Measurements from ENCODE around the gene KIAA1210.

KIAA1210 gene

DNA sequence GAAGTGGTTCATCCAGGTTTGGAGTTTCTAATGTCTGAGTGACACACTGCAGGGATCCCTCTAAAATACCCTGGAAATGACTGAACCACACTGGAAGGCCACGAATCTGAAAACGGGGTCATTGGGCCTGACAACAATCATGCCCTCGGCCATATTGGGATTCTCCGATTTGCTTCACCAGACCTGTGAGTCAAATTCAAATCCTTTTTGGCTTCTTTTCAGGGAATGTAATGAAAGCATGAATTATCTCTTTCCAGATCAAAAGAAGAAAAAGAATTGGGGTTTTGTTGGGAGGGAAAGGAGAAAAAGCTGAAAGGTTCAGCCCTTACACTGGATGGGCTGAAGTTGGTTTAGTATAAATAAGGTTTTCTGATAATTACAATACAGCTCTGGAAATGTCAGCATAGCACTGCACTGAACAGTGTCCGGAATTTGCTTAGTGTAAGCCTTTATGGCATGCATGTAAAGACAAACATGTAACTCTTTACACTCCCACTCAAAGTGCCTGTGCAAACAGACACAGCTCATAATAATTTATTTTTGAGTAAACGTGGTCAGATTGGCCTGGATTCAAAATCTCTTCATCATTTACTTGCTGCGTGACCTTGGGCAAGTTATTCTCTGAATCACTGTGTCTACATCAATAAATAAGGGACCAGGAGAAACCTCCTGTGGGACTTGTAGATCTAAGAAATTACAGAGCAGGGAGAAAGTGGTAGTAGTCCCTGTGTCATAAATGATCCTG lies 33.4 kb downstream of the KIAA1210 start:
- DNase-seq (ENCODE audit: low read depth) = no peak

DNA sequence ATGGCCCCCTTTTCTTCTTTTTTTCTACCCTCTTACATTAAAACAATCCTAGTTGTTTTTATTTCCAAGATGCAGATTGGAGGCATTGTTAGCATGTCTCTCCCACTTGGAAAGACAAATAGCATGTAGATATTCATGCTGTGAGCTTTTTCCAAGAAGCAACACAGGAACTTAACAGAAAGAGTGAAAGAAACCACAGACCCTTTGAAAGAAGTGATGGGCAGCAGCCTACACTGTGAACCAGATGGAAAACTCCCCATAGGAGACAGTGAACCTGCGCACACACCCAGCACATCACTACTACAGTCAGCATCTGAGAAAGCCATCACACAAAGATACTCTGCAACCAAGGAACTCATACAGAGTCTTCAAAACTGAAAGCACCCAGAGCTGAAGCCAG lies 37.0 kb downstream of the KIAA1210 start:
- DNase-seq (ENCODE audit: low read depth) = no peak

DNA sequence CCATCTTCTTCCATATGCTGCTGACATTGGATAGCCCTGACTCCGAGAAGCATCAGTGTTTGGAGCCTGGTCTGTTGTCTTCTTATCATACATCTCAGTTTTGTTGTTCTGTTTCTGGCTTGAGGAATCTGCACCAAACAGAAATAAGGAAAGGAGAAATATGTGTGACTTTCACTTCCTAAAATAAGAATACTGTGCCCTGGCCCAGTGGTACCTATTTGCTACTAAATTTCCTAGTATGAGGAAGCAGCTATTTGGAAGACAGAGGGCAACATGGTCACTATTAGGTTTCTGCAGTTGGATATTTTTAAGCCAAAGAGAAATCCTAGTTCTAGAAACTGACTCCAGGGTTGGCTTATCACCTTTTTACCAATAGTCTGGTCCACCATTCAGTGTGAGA lies 38.0 kb downstream of the KIAA1210 start:
- DNase-seq (ENCODE audit: low read depth) = no peak

DNA sequence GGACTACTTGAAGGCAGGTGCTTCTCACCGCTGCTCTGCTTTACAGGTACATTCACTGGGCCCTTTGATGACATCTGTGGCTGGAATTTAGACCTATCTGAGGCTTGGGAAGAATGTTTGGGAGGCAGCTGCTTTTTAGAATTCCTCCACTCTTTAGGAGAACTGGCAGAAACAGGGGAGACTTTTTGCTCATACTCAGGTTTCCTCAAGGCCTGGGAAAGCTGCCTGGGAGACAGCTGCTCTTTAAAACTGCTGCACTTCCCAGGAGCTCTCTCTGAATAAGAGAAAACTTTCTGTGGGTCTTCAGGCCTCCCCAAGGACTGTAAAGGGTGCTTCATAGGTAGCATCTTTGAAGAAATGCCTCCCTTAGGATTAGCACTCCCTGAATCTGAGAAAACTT lies 40.5 kb downstream of the KIAA1210 start:
- DNase-seq (ENCODE audit: low read depth) = no peak

DNA sequence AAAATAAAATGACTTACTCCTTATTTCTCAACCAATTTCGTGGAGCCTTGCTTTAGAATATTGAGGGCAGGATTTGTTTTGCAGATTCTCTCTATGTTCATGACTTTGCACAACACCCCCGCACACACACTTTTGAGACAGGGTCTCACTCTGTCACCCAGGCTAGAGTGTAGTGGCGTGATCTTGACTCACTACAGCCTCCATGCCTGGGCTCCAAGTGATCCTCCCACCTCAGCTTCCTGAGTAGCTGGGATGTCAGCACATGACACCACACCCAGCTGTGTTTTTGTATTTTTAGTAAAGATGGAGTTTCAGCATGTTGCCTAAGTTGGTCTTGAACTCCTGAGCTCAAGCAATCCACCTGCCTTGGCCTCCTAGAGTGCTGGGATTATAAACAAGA lies 42.8 kb downstream of the KIAA1210 start:
- no peak for DNase-seq (ENCODE audit: low read depth)

DNA sequence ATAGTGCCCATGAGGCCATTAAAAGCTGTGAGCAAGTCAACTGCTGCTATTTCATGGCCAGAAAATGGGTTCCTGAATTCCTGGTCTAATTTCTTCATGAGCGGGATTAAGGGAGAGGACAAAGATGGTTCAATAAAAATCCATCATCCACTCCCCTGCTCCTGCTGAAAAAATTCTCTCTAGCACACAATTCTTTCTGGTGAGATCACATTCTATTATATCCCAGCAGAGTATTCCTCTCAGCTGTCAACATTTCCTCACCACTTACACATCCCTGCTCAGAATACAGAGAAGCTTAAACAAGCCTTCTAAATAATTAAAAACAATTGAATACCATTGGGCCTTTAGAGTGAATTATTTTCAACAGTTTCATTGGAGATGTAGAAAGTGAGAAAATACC lies 45.3 kb downstream of the KIAA1210 start:
- DNase-seq (ENCODE audit: low read depth) = no peak

DNA sequence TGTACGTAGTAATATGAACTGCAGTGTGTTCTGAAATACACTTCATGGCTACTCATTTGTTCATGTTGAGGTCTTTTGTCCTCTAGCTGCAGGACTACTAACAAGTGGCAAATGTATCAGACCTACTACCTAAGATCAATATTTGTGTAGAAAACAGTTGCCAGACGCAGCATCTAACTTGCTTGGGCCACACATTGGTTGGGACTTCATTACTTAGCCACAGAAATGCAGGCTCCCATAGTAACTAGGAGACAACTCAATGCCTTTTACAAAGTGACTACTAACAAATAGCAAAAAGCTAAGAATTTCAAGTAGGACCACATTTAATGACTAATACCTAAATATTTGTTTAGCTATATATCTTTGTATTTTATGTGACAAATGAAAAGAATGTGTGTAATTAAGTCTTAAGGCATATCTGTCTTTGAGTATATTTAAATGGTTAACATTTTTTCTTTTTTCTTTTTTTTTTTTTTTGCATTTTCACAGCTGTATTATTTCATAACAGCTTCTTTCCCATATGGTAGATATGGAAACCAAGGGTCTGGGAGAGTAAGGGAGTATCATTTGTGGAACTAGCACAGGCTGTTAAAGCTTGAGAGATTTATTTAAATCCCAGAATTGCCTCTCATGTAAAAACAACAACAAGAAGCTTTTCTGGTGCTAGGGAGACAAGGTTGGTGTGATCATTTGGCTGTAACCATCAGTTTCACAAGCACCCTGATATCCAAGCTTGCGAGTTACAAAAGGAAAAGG lies 52.2 kb downstream of the KIAA1210 start:
- DNase-seq (ENCODE audit: low read depth) = no peak

DNA sequence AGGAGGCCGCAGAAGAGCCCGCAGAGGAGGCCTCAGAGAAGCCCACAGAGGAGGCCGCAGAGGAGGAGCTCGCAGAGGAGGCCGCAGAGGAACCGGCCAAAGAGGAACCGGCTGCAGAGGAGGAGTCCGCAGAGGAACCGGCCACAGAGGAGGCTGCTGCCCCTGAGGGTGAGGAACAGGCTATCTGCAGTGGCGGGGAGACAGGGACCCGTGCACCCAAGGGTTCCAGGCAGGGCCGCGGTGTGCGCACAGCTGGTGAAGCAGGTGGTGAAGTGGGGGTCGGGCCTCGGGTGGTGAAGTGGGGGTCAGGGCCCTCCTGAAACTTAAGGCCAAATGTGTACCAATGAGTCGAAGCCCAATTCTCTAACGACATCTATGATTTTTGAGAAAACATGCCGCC lies 53.7 kb downstream of the KIAA1210 start:
- no peak for DNase-seq (ENCODE audit: low read depth)

DNA sequence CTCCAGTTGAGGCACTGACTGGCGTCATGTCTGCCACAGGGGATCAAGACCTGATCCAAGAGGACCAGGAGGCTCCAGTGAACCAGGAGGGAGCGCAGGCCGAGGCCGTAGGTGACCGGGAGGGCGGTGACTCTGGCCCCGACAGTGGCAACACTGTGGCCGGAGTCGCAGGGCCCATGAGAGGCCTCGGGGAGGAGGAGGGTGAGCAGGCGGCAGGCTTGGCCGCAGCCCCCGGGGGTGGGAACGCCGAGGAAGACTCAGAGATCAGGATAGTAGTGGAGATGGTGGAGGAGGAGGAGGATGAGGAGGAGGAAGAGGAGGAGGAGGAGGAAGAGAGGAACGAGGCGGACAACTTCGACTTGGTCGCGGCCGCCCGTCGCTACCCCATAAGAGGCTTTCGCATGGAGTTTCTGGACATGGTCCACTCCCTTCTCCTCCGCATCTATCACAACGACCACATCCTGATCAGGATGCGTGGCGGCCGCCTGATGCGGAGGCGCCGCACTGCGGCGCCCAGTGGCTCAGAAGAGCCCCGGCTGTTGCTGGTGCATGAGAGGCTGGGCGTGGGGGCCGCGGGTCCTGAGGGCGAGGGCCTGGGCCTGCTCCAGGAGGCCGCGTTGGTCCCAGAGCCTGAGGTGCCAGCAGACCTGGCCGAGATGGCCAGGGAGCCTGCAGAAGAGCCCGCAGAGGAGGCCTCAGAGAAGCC lies 54.3 kb downstream of the KIAA1210 start:
- DNase-seq (ENCODE audit: low read depth) = no peak

DNA sequence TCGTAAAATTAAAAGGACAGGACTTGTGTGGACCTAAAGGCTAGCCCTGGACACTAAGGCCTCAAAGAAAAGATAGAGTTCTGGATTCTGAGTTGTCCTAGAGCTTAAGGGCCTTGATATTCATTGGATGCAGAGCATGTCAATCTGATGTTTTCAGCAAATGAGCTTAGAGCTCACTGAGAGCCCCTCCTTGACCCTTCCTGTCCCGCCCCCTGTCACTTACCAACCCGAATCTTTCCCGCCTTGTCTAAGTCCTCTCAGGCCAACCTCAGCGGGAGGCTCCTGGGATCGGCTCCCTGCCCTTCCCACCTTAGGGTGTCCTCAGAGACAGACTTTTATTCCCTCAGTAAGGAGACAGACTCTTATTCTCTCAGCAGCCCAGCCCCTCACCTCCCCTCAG lies 54.9 kb downstream of the KIAA1210 start, which contains the start of gene CT47C1:
Gene CT47C1 (plus strand): TSS at position 250 of the 400 bp plus-strand sequence. CDS start 233 bp downstream, outside the sequence.
- no peak for DNase-seq (ENCODE audit: low read depth)

DNA sequence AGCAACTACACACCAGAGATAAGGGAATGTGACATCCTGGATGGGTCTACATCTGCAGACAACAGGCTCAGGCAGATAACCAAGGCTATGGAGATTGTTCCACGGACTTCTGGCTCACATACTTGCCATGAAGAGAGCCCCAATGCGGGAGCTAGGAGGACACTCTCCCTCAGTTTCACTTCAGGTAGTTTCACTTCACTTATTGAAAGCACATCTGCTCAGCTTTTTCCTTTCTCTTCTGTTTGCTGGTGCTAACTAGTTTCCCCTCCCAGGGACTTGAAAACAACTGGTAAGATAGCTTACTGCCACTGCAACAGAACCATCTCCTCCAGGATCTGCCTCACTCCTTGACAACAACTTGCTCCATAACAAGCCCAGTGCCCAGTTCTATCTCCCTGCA lies 56.2 kb downstream of the KIAA1210 start:
- no peak for DNase-seq (ENCODE audit: low read depth)

DNA sequence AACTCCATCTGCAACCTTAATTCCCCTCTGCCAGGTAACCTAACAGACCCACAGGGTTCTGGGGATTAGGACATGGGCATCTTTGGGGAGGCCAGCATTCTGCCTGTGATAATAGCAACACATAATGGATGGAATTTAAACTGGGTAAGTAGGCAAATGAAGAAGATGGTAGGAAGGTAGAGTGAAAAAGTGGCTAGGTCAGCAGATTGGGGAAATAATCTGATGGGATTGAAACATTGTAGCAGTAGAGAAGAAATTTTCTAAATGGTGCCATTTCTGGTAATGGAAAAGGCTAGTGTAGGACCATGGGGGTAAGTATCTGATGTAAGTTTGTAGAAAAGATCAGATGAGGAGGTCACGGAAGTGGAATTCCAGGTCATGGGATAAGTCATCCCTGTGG lies 57.9 kb downstream of the KIAA1210 start:
- no peak for DNase-seq (ENCODE audit: low read depth)

DNA sequence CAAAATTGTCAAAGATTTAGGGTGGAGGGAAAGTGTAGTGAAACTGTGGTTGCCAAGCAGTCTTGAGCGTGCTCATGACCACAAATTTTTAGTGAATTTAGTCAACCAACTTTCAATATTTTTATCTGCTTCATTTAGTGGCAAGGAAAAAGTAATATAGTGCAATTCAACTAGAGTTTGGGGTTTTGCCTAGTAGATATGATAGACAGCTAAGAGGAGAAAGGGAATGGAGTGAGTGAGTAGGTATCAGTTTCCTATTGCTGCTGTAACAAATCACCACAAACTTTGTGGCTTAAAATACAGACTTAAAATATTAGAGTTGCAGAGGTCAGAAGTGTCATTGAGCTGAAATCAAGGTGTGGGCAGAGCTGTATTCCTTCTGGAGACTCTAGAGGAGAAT lies 58.5 kb downstream of the KIAA1210 start:
- DNase-seq (ENCODE audit: low read depth) = no peak

DNA sequence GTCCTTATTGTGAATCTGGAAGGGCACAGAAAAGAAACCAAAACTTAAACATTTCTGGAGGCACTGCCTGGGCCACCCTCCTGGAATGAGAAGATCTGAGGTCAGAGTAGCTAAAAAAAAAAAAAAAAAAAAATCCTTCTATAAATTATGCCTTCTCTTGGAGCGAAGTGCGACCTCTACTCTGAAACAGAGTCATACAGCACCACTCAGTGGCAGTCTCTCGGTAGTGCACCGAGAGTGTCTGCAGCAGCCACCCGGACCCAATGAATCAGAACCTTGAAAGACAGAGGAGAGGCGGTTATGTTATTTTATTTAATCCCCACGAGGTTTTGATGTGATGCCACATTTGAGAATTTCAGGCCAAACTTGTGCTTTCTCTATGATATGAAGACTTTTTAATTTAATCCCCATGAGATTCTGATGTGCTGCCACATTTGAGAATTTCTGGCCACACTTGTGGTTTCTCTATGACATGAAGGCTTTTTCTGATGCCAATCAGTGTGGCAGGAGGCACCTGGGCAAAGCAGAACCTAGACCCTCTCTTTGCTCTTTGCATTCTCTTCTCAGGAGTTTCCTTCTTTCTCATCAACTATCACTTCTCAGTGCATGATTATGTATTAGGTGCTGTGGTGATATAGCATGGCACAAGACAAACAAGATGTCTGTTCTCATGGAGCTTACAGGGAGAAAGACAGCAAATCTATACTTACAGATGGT lies 60.4 kb downstream of the KIAA1210 start:
- peak; percentile 42 for DNase-seq (ENCODE audit: low read depth)

DNA sequence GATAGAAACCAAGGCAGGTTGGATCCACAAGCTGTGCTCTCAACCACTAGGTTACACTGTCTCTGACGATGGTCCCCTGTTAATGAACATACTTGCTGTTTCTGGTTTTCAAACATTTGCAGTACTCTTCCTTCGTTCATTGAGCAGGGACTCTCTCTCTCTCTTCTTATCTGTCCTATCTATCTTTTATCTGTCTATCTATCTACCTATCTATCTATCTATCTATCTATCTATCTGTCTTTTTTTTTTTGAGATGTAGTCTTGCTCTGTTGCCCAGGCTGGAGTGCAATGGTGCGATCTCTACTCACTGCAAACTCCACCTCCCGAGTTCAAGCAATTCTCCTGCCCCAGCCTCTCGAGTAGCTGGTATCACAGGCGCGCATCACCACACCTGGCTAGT lies 64.2 kb downstream of the KIAA1210 start:
- DNase-seq (ENCODE audit: low read depth) = no peak

DNA sequence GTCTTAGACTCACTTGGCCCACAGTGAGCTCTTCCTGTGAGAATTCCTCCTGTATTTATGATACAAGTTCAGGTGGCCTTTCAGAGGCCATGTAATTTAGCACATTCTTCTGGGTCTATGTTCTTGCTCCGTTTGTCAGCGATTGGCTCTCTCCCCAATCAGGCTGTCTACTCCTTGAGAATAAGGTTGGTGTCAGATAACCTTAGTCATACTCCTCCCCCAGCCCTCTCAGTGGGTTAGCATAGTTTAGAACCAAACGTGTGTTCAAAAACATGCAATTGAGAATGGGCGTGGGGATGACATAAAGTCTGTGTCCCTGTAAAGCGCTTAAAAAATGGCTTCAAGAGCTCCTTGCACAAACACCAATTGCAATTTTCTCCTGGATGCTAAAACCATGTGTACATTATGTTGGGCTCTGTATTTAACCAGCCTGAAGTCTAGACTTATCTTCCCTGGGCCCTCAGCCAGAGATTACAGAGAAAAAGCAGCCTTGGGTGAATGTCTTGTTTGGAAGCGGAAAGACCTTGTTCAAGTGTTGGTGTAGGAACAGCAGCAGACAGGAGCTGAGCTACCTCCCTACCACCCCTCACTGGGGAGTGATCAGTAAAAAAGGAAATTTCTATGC lies 64.8 kb downstream of the KIAA1210 start:
- DNase-seq (ENCODE audit: low read depth) = no peak

DNA sequence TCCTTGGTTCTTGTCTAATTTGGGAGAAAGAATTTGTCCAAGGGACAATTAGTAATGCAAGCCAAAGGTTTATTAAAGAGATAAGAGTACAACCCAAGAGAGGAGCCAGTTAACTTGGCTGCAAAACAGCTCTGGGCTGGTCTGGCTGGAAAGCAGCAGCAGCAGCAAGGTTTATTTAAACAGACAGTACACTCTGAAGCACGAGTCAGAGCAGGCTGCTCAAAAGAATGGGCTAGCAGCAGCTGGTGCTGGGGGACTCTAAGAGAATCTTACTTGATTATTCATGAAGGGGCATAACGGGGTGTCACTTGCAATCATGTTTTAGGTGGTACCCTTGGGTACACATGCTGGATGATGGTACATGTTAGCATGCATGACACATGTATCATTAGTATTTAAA lies 71.9 kb downstream of the KIAA1210 start:
- no peak for DNase-seq (ENCODE audit: low read depth)

DNA sequence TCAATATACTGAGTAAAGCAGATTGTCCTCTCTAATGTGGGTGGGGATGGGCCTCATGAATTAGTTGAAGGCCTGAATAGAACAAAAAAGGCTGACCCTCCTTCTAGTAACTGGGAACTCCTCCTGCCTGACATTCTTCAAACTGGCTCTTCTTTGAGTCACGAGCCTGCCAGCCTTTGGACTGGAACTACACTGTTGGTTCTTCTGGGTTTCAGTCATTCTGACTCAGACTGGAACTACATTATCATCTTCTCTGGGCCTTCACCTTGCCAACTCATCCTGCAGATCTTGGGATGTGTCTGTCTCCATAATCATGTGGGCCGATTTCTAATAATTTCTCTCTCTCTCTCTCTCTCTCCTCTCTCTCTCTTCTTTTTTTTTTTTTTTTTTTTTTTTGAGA lies 81.7 kb downstream of the KIAA1210 start:
- no peak for DNase-seq (ENCODE audit: low read depth)

DNA sequence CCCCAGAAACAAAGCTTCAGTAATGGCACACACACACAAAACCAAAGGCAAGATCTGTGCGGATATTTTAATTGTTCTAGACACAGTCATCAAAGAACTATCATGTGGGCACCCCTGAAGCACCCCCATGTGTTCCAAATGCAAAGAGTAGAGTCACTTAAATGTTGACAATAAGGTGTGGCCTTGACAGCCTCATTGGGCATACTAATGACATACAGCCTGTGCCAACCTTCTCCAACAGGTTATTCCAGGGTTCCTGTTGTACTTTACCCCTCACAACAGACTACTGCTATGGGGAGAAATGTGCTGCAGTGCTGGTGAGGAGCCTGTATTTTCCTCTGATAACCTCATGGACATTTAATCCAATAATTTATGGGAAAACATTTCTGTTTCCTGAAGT lies 84.6 kb downstream of the KIAA1210 start:
- no peak for DNase-seq (ENCODE audit: low read depth)

DNA sequence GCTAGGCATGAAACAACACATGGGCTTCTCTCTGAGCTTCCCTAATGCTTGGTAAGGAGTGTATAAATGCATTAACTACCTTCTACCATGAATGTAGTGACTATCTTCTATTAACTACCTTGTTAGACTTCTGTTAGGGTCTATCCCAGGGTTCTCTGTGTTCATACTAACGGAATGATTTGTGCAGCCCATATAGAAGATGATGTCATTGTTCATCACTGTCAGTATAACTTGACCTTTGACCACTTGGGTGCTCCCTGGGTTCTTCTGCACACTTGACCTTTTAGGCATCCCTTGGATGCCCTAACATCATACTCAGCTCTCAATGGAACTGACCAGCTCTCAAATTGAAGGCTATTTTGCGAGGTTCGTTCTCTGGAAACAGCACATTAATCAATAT lies 85.6 kb downstream of the KIAA1210 start:
- DNase-seq (ENCODE audit: low read depth) = no peak

DNA sequence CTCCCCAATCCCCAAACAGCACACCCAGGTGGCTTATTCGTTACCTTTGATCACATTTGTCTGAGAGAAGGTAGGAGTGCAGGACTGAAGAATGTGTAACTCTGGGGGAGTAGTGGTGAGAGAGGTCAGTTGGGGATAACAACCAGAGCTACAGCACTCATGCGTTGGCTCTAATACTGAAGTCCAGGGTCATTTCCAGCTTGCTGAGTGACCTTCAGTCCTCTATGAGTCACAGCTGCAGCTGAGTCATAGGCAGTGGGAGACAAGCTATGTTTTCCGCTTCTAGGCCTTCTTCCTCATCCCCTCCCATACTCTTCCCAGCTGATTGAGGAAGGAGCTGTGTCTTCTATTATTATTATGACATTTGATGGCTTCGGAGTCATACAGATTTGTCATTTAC lies 86.4 kb downstream of the KIAA1210 start:
- peak; percentile 68 for DNase-seq (ENCODE audit: low read depth)

DNA sequence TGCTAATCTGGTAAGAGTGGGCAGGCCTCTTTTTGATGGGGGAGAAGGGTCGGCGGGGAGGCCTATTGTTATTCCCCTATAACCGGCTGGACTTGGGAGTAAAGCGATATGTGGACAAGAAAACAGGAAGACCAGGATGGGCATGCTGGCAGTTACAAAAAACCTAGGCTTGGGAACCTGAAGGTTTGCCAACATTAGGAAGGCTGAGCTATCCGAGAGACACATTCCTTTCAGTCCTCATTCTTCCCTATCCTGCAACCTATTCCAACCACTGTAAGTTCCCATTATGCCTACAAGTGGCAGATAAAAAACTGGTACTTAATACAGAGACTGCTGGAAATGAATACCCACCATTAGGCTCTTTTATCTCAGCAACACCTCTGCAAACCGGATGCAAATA lies 87.2 kb downstream of the KIAA1210 start:
- no peak for DNase-seq (ENCODE audit: low read depth)

Measured in fibroblast of gingiva (primary cell).